ENCODE results near the gene TRMT61A.

DNA sequence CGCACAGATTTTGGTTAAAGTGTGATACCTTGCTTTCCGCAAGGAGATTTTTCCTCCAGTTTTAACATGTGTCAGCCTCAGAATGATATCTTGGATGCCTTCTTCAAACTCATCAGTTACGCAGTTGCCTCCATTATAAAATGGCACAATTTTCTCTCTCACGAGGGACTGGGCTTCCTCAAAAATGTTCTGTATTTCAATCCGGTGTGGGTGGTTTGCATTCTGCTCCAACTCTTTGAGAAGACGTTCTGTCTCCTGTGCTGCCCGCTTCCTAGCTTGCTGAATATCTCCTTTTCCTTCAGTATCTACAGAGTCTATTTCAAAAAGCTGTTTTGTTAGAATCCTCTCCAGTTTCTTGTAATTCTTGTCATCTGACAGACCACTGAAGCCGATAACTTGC lies 31.7 kb downstream of the TRMT61A start:
- TF ChIP-seq EZH2phosphoT487 (IDR thresholded peaks at IDR 0.05; ENCODE audit: borderline replicate concordance, low read depth) = no peak
- TF ChIP-seq EP300 (IDR thresholded peaks at IDR 0.05; ENCODE audit: borderline replicate concordance in 1 of 2, low read depth in 1 of 2, low read length in 1 of 2) = no peak
- TF ChIP-seq FOXM1 (IDR thresholded peaks at IDR 0.05; ENCODE audit: low read depth) = no peak

Measured in SK-N-SH (cell line).